Motor neuron (in vitro differentiated cells): Measurements from ENCODE around the gene POLG. TPM values are rescaled to one million over a fixed set of nuclear protein-coding genes. Genes with fewer than 3 reads are reported as not detected.

Experiments used
- ATAC-seq, 8 experiments: fragments of 200-7000 bp; cut with Tn5 transposase; replicated peaks in 6 of 8; 2 replicates each; pipeline ENCODE4 v1.8.0; 2021; ENCODE audit warnings: mild to moderate bottlenecking in 8 of 8, moderate library complexity in 8 of 8
- H3K27ac ChIP-seq, 2 donors: fragments of 250-450 bp; sonication (Bioruptor Pico); 2 replicates each; pipeline ENCODE4 v1.9.0; 2021; ENCODE audit warnings: antibody characterized with exemption in 2 of 2, mild to moderate bottlenecking in 2 of 2, moderate library complexity in 1 of 2
- H3K4me1 ChIP-seq, 2 donors: fragments of 250-450 bp; sonication (Bioruptor Pico); replicated peaks in 1 of 2; 2 replicates each; pipeline ENCODE4 v1.6.1; 2021; ENCODE audit warnings: antibody characterized with exemption in 2 of 2, mild to moderate bottlenecking in 2 of 2, moderate library complexity in 1 of 2
- H3K4me3 ChIP-seq, 5 donors: fragments of 250-450 bp; sonication (Bioruptor Pico); 2 replicates each; pipeline ENCODE4 v1.9.0; 2021; ENCODE audit warnings: antibody characterized with exemption in 5 of 5, mild to moderate bottlenecking in 5 of 5, moderate library complexity in 4 of 5
- WGBS, 10 experiments: fragments of 450-650 bp; shearing (Covaris generic); methylation state at CpG; one replicate each; pipeline ENCODE4 v1.0.0; 2022; 5-methylcytosine and 5-hydroxymethylcytosine counted together
- in situ Hi-C, 9 experiments: fragments of 400-800 bp; cut with MboI; loops; one replicate each; pipeline ENCODE4 v1.15.0; 2021; ENCODE audit warnings: low sequenced_read_pairs in 9 of 9, low pct_unique_long_range_greater_than_20kb in 2 of 9; ENCODE audit not compliant: unreplicated experiment in 9 of 9
- total RNA-seq, 8 experiments: library from RNA; unstranded; fragments of 300-600 nt; gene quantifications; 2 replicates each; pipeline versions ENCODE4 v1.2.3 to v1.2.4, GENCODE V29; 2022

The POLG gene
- total RNA-seq, 8 experiments from 2014 or later, result 15.6 to 55.0 (median 23.4) TPM

- WGBS, 10 experiments, result 0 to 69% (median 47%) methylated on average over 1 to 5 of the region's 9 CpGs; no CpG with 5 or more reads in 4 of the 10 experiments
- peaks cover 65 to 79% of the 10 kb centered on the region in 2 donors for H3K4me1 ChIP-seq
- no peak overlapping the region for H3K4me3 ChIP-seq
Observed at GRCh38 chr15:89375093-89376005, 40.7 kb upstream of the POLG start.

GRCh38 chr15:89374086-89374981, 39.7 kb upstream of the POLG start:
- H3K4me3 ChIP-seq, result no peak overlapping the region
- H3K27ac ChIP-seq, result no peak overlapping the region
- 5 to 56% (median 34%) methylated on average over 3 to 13 of the region's 14 CpGs for WGBS, 10 experiments
- in situ Hi-C loops, result loop anchor here in 1 of 9 experiments (25.0 kb wide), 1 partner anchor 88 kb away; no protein-coding TSS in a partner anchor
- peaks cover 65 to 76% of the 10 kb centered on the region in 2 donors for H3K4me1 ChIP-seq
- peak in 1 of 8 experiments; percentile 7 for ATAC-seq

More at GRCh38 chr15:89375093-89376005, 40.7 kb upstream of the POLG start:
- in situ Hi-C loops, result no loop called here
- no peak overlapping the region for H3K27ac ChIP-seq
- no peak for ATAC-seq

- no peak overlapping the region for H3K27ac ChIP-seq
Observed at GRCh38 chr15:89372069-89372935, 37.7 kb upstream of the POLG start.

DNA sequence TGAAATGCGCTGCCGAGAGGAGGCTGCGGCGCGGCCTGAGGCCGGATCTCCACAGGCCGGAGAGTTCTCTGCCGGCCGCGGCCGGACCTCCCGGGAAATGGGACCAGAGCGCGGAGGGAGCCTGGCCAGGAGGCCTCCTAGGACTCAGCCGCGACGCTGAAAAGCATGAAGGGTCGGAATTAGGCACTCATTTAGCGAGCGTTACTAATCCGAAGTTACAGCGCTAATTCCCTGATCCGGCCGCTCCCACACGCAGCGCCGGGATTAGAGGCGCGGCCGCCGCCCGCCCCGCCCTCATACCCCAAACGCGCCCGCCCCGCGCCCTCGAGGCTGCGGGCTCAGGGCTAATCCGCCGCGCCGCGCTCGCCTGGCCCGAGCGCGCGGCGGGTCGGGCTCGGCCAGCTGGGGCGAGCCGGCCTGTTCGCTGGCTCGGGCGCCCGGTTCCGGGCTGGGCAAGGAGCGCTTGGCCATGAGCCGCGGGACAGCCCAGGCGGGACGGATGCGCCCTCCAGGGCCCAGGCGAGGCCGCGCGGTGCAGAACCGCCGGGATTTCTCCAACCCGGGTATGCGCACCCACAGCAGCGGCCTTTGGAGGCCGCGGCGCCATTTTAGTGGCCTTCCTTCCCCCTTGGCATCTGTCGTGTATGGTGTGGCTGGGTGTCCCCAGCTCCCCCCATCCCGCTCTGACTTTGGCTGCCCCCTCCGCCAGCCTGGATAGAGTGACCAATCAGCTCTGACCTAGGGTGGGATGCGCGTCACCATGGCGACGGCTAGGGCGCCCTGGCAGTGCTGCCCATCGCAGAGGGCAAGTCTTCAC, 36.8 kb upstream of the POLG start:
- WGBS, 10 experiments, result 0 to 12% (median 4%) methylated on average over 1 to 18 of the region's 87 CpGs; no CpG with 5 or more reads in 6 of the 10 experiments
- in situ Hi-C loops, result loop anchor here in 1 of 9 experiments (25.0 kb wide), 1 partner anchor 91 kb away; no protein-coding TSS in a partner anchor
- Histone ChIP-seq H3K27ac (no peak overlapping the region), H3K4me3 (peak overlapping the region; percentile 17 to 61 (median 45)), H3K4me1 (peaks cover 62 to 66% of the 10 kb centered on the region in 2 donors)
- ATAC-seq, result peak; percentile 1 to 74 (median 12)

More at GRCh38 chr15:89372069-89372935, 37.7 kb upstream of the POLG start:
- H3K4me3 ChIP-seq, result no peak overlapping the region
- in situ Hi-C loops, result loop anchor here in 1 of 9 experiments (25.0 kb wide), 1 partner anchor 90 kb away; no protein-coding TSS in a partner anchor
- H3K4me1 ChIP-seq, result peaks cover 65 to 66% of the 10 kb centered on the region in 2 donors
- WGBS, 10 experiments, result 0 to 68% (median 52%) methylated on average over 1 to 5 of the region's 15 CpGs; no CpG with 5 or more reads in 4 of the 10 experiments
- ATAC-seq, result no peak

DNA sequence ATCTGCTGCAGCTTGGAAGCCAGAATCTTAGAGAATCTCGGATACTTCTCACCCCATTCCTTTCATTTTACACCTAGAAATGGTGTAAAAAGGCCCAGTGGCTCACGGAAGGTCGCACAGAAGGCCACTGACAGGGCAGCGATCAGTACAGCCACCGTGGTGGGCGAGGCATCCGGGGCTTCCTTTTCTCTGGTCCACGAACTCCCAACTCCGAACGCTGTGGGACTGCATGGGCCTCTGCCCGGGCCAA, 36.3 kb upstream of the POLG start:
- peak overlapping the region; percentile 17 to 61 (median 45) for H3K4me3 ChIP-seq
- in situ Hi-C loops, result loop anchor here in 1 of 9 experiments (25.0 kb wide), 1 partner anchor 91 kb away; no protein-coding TSS in a partner anchor
- H3K4me1 ChIP-seq, result peaks cover 62 to 66% of the 10 kb centered on the region in 2 donors
- no peak overlapping the region for H3K27ac ChIP-seq
- 7 to 25% (median 9%) methylated on average over 1 to 9 of the region's 11 CpGs; no CpG with 5 or more reads in 5 of the 10 experiments for WGBS, 10 experiments
- no peak for ATAC-seq

GRCh38 chr15:89370120-89370977, 35.7 kb upstream of the POLG start:
- peak in 3 of 8 experiments; percentile 1 to 18 (median 2) for ATAC-seq
- in situ Hi-C loops, result loop anchor here in 1 of 9 experiments (25.0 kb wide), 1 partner anchor 92 kb away; no protein-coding TSS in a partner anchor
- Histone ChIP-seq H3K4me3 (peak overlapping the region; percentile 37 to 63 (median 55)), H3K27ac (peak overlapping the region; percentile 45 to 69), H3K4me1 (peaks cover 62 to 63% of the 10 kb centered on the region in 2 donors)
- 3 to 66% (median 31%) methylated on average over 3 to 12 of the region's 33 CpGs; no CpG with 5 or more reads in 2 of the 10 experiments for WGBS, 10 experiments

- Histone ChIP-seq H3K27ac (peak overlapping the region; percentile 45 to 69), H3K4me3 (peak overlapping the region; percentile 37 to 63 (median 55)), H3K4me1 (peaks cover 54 to 55% of the 10 kb centered on the region in 2 donors)
- in situ Hi-C loops, result loop anchor here in 2 of 9 experiments (10.0 to 25.0 kb wide), 2 partner anchors 55 to 93 kb away; no protein-coding TSS in a partner anchor
- 0 to 60% (median 30%) methylated on average over 1 to 2 of the region's 3 CpGs; no CpG with 5 or more reads in 4 of the 10 experiments for WGBS, 10 experiments
- no peak for ATAC-seq
Observed at GRCh38 chr15:89369341-89369947, 34.8 kb upstream of the POLG start.

DNA sequence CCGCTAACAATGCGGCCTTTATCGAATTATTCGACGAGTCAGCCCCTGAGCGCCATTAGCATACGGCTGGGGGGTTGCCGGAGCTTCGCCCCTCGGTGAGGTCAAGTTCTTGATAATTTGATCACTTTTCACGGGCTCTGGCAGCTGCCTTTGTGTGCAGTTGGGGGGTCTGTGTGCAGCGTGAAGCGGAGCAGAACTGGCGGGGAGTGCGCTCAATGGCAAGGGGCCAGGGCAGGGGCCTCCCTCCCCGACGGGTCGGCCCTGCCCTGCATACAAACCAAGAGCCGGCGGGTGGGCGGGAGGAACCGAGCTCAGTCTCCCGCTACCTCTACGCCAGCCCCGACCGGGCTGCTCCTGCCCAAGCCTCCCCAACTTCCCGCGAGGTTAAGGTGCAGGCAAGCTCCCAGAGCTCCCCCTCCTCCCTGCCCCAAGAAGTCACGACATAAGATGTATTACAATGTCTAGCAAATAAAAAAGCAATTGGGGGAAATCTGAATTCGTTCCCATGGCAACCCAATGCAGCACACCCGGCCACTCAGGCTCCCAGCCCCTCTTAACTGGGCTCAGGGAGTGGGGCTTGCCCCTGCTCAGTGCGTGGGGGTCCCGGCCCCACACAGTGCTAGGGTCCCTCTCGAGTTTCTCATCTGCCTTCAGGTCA, 34.1 kb upstream of the POLG start:
- H3K4me3 ChIP-seq, result peak overlapping the region; percentile 37 to 63 (median 55)
- H3K27ac ChIP-seq, result peak overlapping the region; percentile 45 to 69
- in situ Hi-C loops, result loop anchor here in 2 of 9 experiments (10.0 to 25.0 kb wide), 2 partner anchors 56 to 94 kb away; no protein-coding TSS in a partner anchor
- 1 to 11% (median 3%) methylated on average over 5 to 14 of the region's 34 CpGs; no CpG with 5 or more reads in 6 of the 10 experiments for WGBS, 10 experiments
- peaks cover 47 to 55% of the 10 kb centered on the region in 2 donors for H3K4me1 ChIP-seq
- peak in 5 of 8 experiments; percentile 54 to 76 (median 71) for ATAC-seq

DNA sequence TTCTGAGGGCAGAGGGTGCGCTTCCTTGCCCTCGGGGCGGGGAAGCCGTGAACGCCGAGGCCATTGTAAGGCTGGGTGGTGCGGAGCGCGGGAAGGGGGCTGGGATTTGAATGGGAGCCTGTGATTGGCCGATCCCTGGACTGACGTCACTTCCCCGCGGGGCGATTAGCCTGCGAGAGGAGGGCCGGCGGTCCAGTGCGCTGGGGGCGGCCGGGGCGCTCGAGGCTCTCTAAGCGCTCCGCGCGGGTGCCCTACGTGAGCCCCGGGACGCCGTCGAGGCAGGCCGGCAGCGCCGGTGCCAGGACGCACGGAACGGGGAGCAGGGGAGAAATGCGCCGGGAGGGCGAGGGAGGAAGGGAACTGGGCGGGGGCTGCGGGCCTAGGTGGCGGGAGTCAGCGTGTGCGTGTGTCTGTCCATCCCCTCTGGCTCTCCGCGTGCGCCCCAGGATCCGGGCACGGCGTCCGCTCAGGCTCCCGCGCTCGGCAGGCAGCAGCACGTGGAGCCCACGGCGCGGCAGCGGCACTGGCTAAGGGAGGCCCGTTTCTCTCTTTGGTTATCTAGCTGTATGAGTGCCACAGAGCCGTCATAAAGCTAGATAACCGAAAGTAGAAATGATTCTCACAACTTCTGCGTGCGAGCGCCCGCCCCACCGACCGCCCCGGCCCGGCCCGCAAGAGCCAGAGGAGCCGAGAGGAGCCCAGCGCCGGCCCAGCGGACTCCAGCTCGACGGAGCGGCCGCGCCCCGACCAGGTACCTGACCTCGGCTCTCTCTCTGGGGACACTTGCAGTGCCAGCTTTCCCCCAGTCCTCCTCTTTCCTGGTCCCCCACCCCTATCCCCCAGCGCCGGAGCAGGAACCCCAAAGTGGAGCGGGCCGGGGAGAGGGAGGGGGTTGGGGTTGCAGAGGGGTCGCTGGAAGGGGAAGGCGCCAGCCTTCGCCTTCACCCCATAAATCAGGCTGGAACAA, 33.1 kb upstream of the POLG start:
- in situ Hi-C loops, result loop anchor here in 2 of 9 experiments (10.0 to 25.0 kb wide), 2 partner anchors 57 to 95 kb away; no protein-coding TSS in a partner anchor
- Histone ChIP-seq H3K27ac (peak overlapping the region; percentile 45 to 51), H3K4me3 (peak overlapping the region; percentile 37 to 63 (median 55)), H3K4me1 (peaks cover 42 to 51% of the 10 kb centered on the region in 2 donors)
- ATAC-seq, result peak; percentile 25 to 75 (median 66)
- 0 to 3% (median 2%) methylated on average over 1 to 9 of the region's 90 CpGs; no CpG with 5 or more reads in 5 of the 10 experiments for WGBS, 10 experiments
